Measurements from ENCODE around the gene CDK2. TPM values are rescaled to one million over a fixed set of nuclear protein-coding genes. Genes with fewer than 3 reads are reported as not detected.

CDK2 gene
- total RNA-seq, 1 donor from 2014 or later: 62.0 TPM

DNA sequence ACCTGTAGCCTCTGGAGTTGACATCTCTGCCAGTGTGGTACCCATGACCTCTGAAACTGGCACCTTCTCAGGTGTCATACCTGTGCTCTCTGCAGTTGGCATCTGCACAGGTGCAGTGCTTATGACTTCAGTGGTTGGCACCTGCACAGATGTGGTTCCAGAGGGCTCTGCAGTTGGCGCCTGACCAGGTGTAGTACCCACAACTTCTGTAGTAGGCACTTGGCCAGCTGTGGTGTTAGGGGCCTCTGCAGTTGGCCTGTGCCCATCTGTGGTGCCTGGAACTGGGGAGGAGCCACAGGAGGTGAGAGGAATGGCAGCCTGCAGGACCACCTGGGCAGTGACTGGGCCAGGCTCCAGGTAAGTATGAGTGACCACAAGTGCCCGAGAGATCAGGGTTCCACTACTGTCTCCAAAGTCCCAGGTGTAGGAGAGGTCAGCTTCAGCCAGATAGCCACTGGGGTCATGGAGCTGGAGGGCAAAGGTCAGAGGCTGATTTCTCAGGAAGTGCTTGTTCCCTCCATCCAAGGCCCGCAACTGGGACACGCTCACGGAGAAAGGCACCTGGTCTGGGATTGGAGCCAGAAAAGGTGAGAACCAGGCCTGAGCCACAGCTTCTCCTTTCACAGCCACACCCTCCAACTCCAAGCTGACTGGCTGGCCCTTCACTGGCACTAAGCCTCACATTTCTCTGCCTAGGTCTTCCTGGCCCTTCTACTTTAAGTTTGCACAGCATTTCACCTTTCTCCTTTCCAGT is 9.3 kb upstream of the CDK2 start:
- no peak for DNase-seq (ENCODE audit: low read depth)
- TF ChIP-seq, protein P1, sequence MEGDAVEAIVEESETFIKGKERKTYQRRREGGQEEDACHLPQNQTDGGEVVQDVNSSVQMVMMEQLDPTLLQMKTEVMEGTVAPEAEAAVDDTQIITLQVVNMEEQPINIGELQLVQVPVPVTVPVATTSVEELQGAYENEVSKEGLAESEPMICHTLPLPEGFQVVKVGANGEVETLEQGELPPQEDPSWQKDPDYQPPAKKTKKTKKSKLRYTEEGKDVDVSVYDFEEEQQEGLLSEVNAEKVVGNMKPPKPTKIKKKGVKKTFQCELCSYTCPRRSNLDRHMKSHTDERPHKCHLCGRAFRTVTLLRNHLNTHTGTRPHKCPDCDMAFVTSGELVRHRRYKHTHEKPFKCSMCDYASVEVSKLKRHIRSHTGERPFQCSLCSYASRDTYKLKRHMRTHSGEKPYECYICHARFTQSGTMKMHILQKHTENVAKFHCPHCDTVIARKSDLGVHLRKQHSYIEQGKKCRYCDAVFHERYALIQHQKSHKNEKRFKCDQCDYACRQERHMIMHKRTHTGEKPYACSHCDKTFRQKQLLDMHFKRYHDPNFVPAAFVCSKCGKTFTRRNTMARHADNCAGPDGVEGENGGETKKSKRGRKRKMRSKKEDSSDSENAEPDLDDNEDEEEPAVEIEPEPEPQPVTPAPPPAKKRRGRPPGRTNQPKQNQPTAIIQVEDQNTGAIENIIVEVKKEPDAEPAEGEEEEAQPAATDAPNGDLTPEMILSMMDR (conservative IDR thresholded peaks at IDR 0.05; ENCODE audit: low read depth, low read length): no peak

DNA sequence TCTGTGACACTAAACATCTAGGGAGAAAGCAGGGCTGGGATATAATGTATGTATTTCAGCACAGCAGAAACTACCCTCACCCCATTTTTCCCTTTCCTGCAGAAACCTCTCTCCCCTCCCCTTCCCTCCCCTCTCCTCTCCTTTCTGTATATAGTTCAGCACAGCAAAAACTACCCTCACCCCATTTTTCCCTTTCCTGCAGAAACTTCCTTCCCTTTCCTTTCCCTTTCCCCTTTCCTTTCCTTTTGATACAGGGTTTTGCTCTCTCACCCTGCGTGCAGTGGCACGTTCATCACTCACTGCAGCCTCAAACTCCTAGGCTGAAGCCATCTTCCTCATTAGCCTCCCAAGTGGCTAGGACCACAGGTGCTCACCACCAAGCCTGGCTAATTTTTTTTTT is 2.9 kb upstream of the CDK2 start:
- DNase-seq (ENCODE audit: low read depth): no peak
- H3K4me3 ChIP-seq (ENCODE audit: low read depth, low read length): no peak overlapping the region
- TF ChIP-seq, protein P1 (conservative IDR thresholded peaks at IDR 0.05; ENCODE audit: low read depth, low read length): no peak

More for the DNA sequence above, 9.3 kb upstream of the CDK2 start:
- H3K4me3 ChIP-seq (ENCODE audit: low read depth, low read length): no peak overlapping the region

DNA sequence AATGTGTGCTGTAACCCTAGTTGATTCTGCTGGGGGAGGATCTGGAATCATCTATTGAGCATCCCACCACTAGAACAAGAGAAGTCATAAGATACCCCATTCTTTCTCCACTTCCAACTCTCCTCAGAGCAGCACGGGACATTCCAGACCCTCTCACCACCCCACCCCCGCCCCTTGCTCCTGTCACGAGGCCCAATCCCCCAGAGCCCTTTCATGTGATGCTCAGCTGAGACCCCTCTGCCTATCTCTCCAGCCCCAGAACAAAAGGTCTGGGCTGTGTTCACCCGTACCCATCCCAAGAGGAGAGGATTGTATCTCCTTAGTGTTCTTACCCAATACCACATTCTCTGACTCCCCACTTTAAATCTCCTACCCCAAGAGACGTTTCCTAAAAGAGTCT is 1.4 kb upstream of the CDK2 start:
- no peak for DNase-seq (ENCODE audit: low read depth)
- TF ChIP-seq, protein P1 (conservative IDR thresholded peaks at IDR 0.05; ENCODE audit: low read depth, low read length): no peak

DNA sequence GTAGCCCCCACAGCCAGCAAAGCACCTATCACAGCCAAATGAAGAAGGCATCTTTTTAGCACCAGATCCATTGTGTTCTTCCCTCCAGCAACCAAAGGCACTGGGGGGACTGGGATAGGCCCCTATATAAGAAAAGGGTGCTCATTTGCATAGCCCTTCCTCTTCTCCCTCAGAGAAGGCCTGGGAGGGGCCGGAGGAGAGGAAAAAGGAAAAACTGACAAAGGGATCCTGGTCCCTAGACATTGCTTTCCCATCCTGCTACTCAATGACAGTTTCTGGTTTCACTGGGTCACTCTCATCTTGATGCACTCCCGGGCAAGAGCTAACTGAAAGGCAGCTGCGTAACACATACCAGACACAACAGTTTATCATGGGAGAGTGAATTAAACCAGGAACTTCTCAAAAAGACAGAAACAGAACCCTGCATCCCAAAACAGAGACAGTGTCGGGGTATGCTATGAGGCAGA is 656 bp upstream of the CDK2 start, which contains the start of gene PMEL:
TSS of gene PMEL (minus strand) at position 102 of the 467 bp plus-strand sequence. CDS start at position 71, 31 bp downstream.
- peak within 1 kb of the TSS; percentile 64 for H3K4me3 ChIP-seq (ENCODE audit: low read depth, low read length)
- DNase-seq (ENCODE audit: low read depth): no peak
- TF ChIP-seq, protein P1 (conservative IDR thresholded peaks at IDR 0.05; ENCODE audit: low read depth, low read length): no peak

More for the DNA sequence above, 1.4 kb upstream of the CDK2 start:
- no peak overlapping the region for H3K4me3 ChIP-seq (ENCODE audit: low read depth, low read length)

DNA sequence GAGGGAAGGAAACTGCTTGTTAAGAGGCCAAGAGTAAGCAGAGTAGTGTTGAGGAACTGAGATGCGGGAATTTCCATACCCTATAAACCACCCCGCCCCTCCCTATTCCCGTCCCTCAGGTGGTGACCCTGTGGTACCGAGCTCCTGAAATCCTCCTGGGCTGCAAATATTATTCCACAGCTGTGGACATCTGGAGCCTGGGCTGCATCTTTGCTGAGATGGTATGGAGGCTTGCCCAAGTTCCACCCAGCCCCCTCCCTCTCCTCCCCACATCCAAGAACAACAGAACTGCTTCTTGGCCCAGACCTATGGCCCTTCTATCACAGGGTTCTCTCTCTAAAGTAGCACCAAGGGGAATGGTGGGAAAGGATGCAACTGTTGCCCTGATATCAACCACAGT is 2.7 kb downstream of the CDK2 start:
- TF ChIP-seq, protein P1 (conservative IDR thresholded peaks at IDR 0.05; ENCODE audit: low read depth, low read length): no peak

DNA sequence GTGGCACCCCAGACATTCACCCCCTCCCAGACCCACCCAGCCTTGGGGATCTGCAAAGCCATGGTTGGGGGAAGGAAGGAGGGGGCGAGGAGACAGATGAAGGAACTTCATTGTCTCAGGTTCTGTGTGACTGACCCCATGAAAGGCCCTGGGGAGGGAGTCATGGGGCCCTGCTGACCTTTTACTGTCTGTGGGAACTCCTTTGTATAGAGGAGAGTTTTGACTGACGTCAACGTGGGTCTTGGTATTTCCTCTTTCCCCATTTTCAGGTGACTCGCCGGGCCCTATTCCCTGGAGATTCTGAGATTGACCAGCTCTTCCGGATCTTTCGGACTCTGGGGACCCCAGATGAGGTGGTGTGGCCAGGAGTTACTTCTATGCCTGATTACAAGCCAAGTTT is 4.1 kb downstream of the CDK2 start:
- no peak for DNase-seq (ENCODE audit: low read depth)
- TF ChIP-seq, protein P1 (conservative IDR thresholded peaks at IDR 0.05; ENCODE audit: low read depth, low read length): no peak
- H3K4me3 ChIP-seq (ENCODE audit: low read depth, low read length): no peak overlapping the region

More for the DNA sequence above, 2.7 kb downstream of the CDK2 start:
- DNase-seq (ENCODE audit: low read depth): no peak
- H3K4me3 ChIP-seq (ENCODE audit: low read depth, low read length): no peak overlapping the region

DNA sequence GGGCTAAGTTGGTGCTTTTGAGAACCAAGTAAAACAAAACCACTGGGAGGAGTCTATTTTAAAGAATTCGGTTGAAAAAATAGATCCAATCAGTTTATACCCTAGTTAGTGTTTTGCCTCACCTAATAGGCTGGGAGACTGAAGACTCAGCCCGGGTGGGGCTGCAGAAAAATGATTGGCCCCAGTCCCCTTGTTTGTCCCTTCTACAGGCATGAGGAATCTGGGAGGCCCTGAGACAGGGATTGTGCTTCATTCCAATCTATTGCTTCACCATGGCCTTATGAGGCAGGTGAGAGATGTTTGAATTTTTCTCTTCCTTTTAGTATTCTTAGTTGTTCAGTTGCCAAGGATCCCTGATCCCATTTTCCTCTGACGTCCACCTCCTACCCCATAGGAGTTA is 5.4 kb downstream of the CDK2 start:
- no peak overlapping the region for H3K4me3 ChIP-seq (ENCODE audit: low read depth, low read length)
- TF ChIP-seq, protein P1 (conservative IDR thresholded peaks at IDR 0.05; ENCODE audit: low read depth, low read length): no peak
- DNase-seq (ENCODE audit: low read depth): no peak

Measured in epithelial cell of proximal tubule (primary cell).